ENCODE measurements around the gene BTBD10.

DNA sequence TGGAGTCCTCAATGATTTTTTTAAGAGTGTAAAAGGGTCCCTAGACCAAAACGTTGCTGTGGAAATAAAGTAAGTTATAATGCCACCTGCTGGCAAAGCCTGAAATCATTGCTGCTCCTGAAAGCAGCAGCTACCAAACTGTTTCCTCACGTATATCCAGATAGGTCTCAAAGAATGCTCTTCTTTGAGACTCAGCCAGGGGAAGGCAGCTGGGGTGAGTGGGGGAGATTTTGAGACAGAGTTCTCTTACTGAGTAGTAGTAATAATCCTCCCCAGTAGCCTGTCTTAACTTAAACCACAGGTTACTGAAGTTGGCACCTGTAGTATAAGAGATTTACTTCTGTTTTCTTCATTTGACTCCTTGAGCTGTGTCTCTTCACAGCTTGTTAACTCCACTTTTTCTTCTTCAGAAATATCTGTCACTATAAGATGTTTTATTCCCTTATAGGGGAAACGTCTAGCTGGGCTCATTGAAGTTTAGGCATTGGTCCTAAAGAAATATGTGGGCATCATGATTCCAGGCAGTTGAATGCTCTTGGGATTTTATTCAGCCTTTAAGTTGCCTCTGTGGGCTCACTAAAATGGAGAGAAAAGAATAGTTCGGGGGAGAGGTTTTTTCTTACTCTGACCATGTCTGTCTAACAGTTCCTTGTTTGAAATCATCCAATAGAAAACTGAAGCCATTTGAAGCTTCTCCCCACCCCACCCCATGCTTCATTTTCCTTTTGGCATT lies 77.9 kb downstream of the BTBD10 start:
- TF ChIP-seq, protein P1, sequence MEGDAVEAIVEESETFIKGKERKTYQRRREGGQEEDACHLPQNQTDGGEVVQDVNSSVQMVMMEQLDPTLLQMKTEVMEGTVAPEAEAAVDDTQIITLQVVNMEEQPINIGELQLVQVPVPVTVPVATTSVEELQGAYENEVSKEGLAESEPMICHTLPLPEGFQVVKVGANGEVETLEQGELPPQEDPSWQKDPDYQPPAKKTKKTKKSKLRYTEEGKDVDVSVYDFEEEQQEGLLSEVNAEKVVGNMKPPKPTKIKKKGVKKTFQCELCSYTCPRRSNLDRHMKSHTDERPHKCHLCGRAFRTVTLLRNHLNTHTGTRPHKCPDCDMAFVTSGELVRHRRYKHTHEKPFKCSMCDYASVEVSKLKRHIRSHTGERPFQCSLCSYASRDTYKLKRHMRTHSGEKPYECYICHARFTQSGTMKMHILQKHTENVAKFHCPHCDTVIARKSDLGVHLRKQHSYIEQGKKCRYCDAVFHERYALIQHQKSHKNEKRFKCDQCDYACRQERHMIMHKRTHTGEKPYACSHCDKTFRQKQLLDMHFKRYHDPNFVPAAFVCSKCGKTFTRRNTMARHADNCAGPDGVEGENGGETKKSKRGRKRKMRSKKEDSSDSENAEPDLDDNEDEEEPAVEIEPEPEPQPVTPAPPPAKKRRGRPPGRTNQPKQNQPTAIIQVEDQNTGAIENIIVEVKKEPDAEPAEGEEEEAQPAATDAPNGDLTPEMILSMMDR (IDR thresholded peaks at IDR 0.05; ENCODE audit: low read depth, low read length) = peak; percentile 67
- no peak for TF ChIP-seq EZH2phosphoT487 (IDR thresholded peaks at IDR 0.05; ENCODE audit: low read depth)

Data from OCI-LY3 (cell line).